ENCODE measurements around the gene COL26A1. TPM values are rescaled to one million over a fixed set of nuclear protein-coding genes. Genes with fewer than 3 reads are reported as not detected.

Gene COL26A1
- total RNA-seq, 1 experiment from 2014 or later = not detected

- H4K20me1 ChIP-seq (ENCODE audit: low read length) = no peaks in the 10 kb centered on the region
- TF ChIP-seq EZH2 (IDR thresholded peaks at IDR 0.05; ENCODE audit: low read length, unreplicated experiment) (no peak), CTCF (conservative IDR thresholded peaks at IDR 0.05; ENCODE audit: low read depth, low read length) (no peak), EZH2phosphoT487 (IDR thresholded peaks at IDR 0.05; ENCODE audit: borderline replicate concordance, low read length) (no peak)
- H3K4me1 ChIP-seq (ENCODE audit: insufficient read depth, low read length) = no peaks in the 10 kb centered on the region
- H3K4me3 ChIP-seq (ENCODE audit: low read length) = no peak overlapping the region
- ChIA-PET CTCF (no interaction called here), POLR2A (ENCODE audit: unreplicated experiment) (no interaction called here)
- H3K9ac ChIP-seq (ENCODE audit: low read length) = no peak overlapping the region
- no peaks in the 10 kb centered on the region for H3F3A ChIP-seq (ENCODE audit: low read length, unreplicated experiment)
- no peaks in the 10 kb centered on the region for H3K79me2 ChIP-seq (ENCODE audit: low read length)
- no peak overlapping the region for H3K27ac ChIP-seq (ENCODE audit: low read length)
- no peaks in the 10 kb centered on the region for H3K27me3 ChIP-seq (ENCODE audit: low read length)
- no TSS peak for BruUV-seq (replicated peaks)
- DNase-seq = peak; percentile 12
- intact Hi-C loops (cut with micrococcal nuclease) = no loop called here
- H3K9me2 ChIP-seq (replicated peaks; ENCODE audit: low read length) = no peaks in the 10 kb centered on the region
- H2AFZ ChIP-seq (ENCODE audit: low read length) = no peak overlapping the region
- ATAC-seq = peak; percentile 35
- no peaks in the 10 kb centered on the region for H3K9me3 ChIP-seq (ENCODE audit: low read length)
- H3K36me3 ChIP-seq (ENCODE audit: low read depth, low read length) = no peaks in the 10 kb centered on the region
- H3K4me2 ChIP-seq (ENCODE audit: low read length) = no peak overlapping the region
Observed at GRCh38 chr7:101537205-101537604, 174.5 kb downstream of the COL26A1 start.

- Histone ChIP-seq H3K9me2 (replicated peaks; ENCODE audit: low read length) (no peaks in the 10 kb centered on the region), H3K79me2 (ENCODE audit: low read length) (no peaks in the 10 kb centered on the region), H3K4me3 (ENCODE audit: low read length) (no peak overlapping the region), H3F3A (ENCODE audit: low read length, unreplicated experiment) (no peaks in the 10 kb centered on the region), H3K36me3 (ENCODE audit: low read depth, low read length) (no peaks in the 10 kb centered on the region), H3K4me2 (ENCODE audit: low read length) (no peak overlapping the region), H4K20me1 (ENCODE audit: low read length) (no peaks in the 10 kb centered on the region), H3K4me1 (ENCODE audit: insufficient read depth, low read length) (no peaks in the 10 kb centered on the region), H3K9me3 (ENCODE audit: low read length) (no peaks in the 10 kb centered on the region), H2AFZ (ENCODE audit: low read length) (no peak overlapping the region), H3K27me3 (ENCODE audit: low read length) (no peaks in the 10 kb centered on the region), H3K9ac (ENCODE audit: low read length) (no peak overlapping the region), H3K27ac (ENCODE audit: low read length) (no peak overlapping the region)
- ATAC-seq (no peak), DNase-seq (no peak)
- POLR2A ChIA-PET (ENCODE audit: unreplicated experiment) = no interaction called here
- CTCF ChIA-PET = interaction anchor here (0.6 kb wide), 1 partner anchor 68 kb away, joined by 3 read pairs; no protein-coding TSS in a partner anchor
- BruUV-seq (replicated peaks) = no TSS peak
- intact Hi-C loops (cut with micrococcal nuclease) = loop anchor here (2.0 kb wide), 1 partner anchor 173 kb away; no protein-coding TSS in a partner anchor
- TF ChIP-seq EZH2 (IDR thresholded peaks at IDR 0.05; ENCODE audit: low read length, unreplicated experiment) (no peak), CTCF (conservative IDR thresholded peaks at IDR 0.05; ENCODE audit: low read depth, low read length) (no peak), EZH2phosphoT487 (IDR thresholded peaks at IDR 0.05; ENCODE audit: borderline replicate concordance, low read length) (no peak)
Observed at GRCh38 chr7:101537935-101538595, 175.4 kb downstream of the COL26A1 start.

All from PC-3 (cell line).